IPS DF 4.7 (cell line): Measurements from ENCODE around the gene BTNL3.
"Not testable (repeated sequence)": the region's sequence is repeated elsewhere in the genome, so short reads cannot be mapped to it uniquely, and the experiment has no call there.

Experiments
- DNase-seq: peaks from one replicate; pipeline ENCODE4 v3.0.0-alpha.2; 2013; ENCODE audit warnings: low spot score; ENCODE audit errors: extremely low read depth

BTNL3 gene

GRCh38 chr5:181024245-181025064, 35.8 kb downstream of the BTNL3 start:
- DNase-seq = no peak

- no peak for DNase-seq
Observed at GRCh38 chr5:181027452-181028031, 38.9 kb downstream of the BTNL3 start.

GRCh38 chr5:181028032-181028819, 39.6 kb downstream of the BTNL3 start:
- DNase-seq = peak; percentile 53

- DNase-seq = no peak
Observed at GRCh38 chr5:181031716-181032115, 43.1 kb downstream of the BTNL3 start.

- no peak for DNase-seq
Observed at GRCh38 chr5:181035991-181036815, 47.6 kb downstream of the BTNL3 start.

GRCh38 chr5:181036816-181037364, 48.2 kb downstream of the BTNL3 start:
- no peak for DNase-seq

GRCh38 chr5:181037365-181037861, 48.8 kb downstream of the BTNL3 start:
- no peak for DNase-seq

GRCh38 chr5:181039471-181039870, 50.8 kb downstream of the BTNL3 start:
- DNase-seq = no peak

GRCh38 chr5:181039931-181040630, 51.4 kb downstream of the BTNL3 start, which contains the start of gene BTNL9:
Gene BTNL9 (plus strand): TSS chr5:181040266. CDS start chr5:181045490, 5,224 bp downstream.
- no peak for DNase-seq

GRCh38 chr5:181040631-181040945, 51.9 kb downstream of the BTNL3 start:
- DNase-seq = no peak

- DNase-seq = no peak
Observed at GRCh38 chr5:181041043-181041442, 52.4 kb downstream of the BTNL3 start.

GRCh38 chr5:181042036-181042713, 53.5 kb downstream of the BTNL3 start:
- DNase-seq = no peak

GRCh38 chr5:181042722-181043121, 54.1 kb downstream of the BTNL3 start:
- no peak for DNase-seq

GRCh38 chr5:181043285-181044092, 54.8 kb downstream of the BTNL3 start:
- no peak for DNase-seq

GRCh38 chr5:181044093-181044599, 55.5 kb downstream of the BTNL3 start:
- DNase-seq = no peak

GRCh38 chr5:181044662-181045305, 56.1 kb downstream of the BTNL3 start:
- DNase-seq = no peak

GRCh38 chr5:181045316-181045715, 56.7 kb downstream of the BTNL3 start:
- DNase-seq = no peak

- not testable (repeated sequence) for DNase-seq
Observed at GRCh38 chr5:181045857-181046256, 57.2 kb downstream of the BTNL3 start.
